NCI-H2171 (cell line): ENCODE results near the gene OGFR.

ENCODE experiments used
- DNase-seq: peaks from one replicate; lab custom pipeline; 2025; lab: John Stamatoyannopoulos, UW

The OGFR gene

GRCh38 chr20:62804627-62805154 is at the start of gene OGFR:
Gene OGFR (plus strand): TSS chr20:62804835. CDS start chr20:62804860, 25 bp downstream.
- peak; percentile 69 for DNase-seq

- no peak for DNase-seq
Measured at GRCh38 chr20:62754991-62755356, 49.7 kb upstream of the OGFR start.

- DNase-seq = peak; percentile 54
Measured at GRCh38 chr20:62755817-62756724, 48.6 kb upstream of the OGFR start.

- no peak for DNase-seq
Measured at GRCh38 chr20:62758226-62758912, 46.3 kb upstream of the OGFR start.

GRCh38 chr20:62759981-62760431 is 44.6 kb upstream of the OGFR start:
- DNase-seq = no peak

GRCh38 chr20:62760471-62760855 is 44.2 kb upstream of the OGFR start:
- no peak for DNase-seq

- no peak for DNase-seq
Measured at GRCh38 chr20:62760856-62761758, 43.5 kb upstream of the OGFR start.

- no peak for DNase-seq
Measured at GRCh38 chr20:62761759-62762131, 42.9 kb upstream of the OGFR start.

- DNase-seq = no peak
Measured at GRCh38 chr20:62762376-62762775, 42.3 kb upstream of the OGFR start.

GRCh38 chr20:62762801-62763368 is 41.8 kb upstream of the OGFR start:
- no peak for DNase-seq

GRCh38 chr20:62763404-62763803 is 41.2 kb upstream of the OGFR start:
- DNase-seq = no peak

- DNase-seq = no peak
Measured at GRCh38 chr20:62764156-62764935, 40.3 kb upstream of the OGFR start.

- DNase-seq = no peak
Measured at GRCh38 chr20:62765021-62765420, 39.6 kb upstream of the OGFR start.

- no peak for DNase-seq
Measured at GRCh38 chr20:62765432-62766070, 39.1 kb upstream of the OGFR start.

GRCh38 chr20:62766071-62766450 is 38.6 kb upstream of the OGFR start:
- no peak for DNase-seq

- no peak for DNase-seq
Measured at GRCh38 chr20:62766716-62767115, 37.9 kb upstream of the OGFR start.

GRCh38 chr20:62768234-62768546 is 36.4 kb upstream of the OGFR start:
- no peak for DNase-seq

- DNase-seq = no peak
Measured at GRCh38 chr20:62768551-62769287, 35.9 kb upstream of the OGFR start.

GRCh38 chr20:62769346-62770071 is 35.1 kb upstream of the OGFR start:
- DNase-seq = no peak
